Measurements from ENCODE around the gene PHACTR1. TPM values are rescaled to one million over a fixed set of nuclear protein-coding genes. Genes with fewer than 3 reads are reported as not detected.

Gene PHACTR1
- polyA plus RNA-seq, 3 donors = 6.1 to 26.9 (median 7.6) TPM

DNA sequence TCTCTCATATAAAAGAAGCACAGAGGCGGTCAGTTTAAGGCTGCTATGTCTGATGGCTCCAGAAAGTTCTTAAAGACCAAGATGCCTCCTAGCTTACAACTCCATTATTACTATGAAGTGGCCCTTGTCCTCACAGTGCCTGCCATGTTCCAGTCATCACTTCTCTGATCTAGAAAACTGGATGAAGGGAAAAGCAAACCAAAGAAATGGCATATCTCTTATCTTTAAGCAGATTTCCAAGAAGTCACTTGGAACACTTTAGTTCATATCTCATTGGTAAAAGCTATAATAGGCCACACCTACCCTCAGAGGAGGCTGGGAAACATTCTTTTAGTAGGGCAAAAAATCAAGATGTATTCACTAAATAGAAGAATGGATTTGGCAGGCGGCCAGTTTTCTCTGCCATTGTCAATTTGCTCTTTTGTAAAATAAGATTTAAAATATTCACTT, 322.2 kb downstream of the PHACTR1 start:
- TF ChIP-seq, protein P1, sequence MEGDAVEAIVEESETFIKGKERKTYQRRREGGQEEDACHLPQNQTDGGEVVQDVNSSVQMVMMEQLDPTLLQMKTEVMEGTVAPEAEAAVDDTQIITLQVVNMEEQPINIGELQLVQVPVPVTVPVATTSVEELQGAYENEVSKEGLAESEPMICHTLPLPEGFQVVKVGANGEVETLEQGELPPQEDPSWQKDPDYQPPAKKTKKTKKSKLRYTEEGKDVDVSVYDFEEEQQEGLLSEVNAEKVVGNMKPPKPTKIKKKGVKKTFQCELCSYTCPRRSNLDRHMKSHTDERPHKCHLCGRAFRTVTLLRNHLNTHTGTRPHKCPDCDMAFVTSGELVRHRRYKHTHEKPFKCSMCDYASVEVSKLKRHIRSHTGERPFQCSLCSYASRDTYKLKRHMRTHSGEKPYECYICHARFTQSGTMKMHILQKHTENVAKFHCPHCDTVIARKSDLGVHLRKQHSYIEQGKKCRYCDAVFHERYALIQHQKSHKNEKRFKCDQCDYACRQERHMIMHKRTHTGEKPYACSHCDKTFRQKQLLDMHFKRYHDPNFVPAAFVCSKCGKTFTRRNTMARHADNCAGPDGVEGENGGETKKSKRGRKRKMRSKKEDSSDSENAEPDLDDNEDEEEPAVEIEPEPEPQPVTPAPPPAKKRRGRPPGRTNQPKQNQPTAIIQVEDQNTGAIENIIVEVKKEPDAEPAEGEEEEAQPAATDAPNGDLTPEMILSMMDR (IDR thresholded peaks at IDR 0.05) = no peak
- no peaks in the 10 kb centered on the region for H4K20me1 ChIP-seq (ENCODE audit: insufficient read depth, low read length)
- H3K9me3 Mint-ChIP-seq = peaks cover 0 to 3% (median 0%) of the 10 kb centered on the region in 7 donors
- H3K4me3 ChIP-seq (replicated peaks in 1 of 3; ENCODE audit: low read depth in 2 of 3, low read length in 3 of 3) = no peak overlapping the region
- no peaks in the 10 kb centered on the region for H3K27me3 ChIP-seq (ENCODE audit: control insufficient read depth in 2 of 2, insufficient read depth in 2 of 2, low read length in 2 of 2)
- no peaks in the 10 kb centered on the region for H3K36me3 Mint-ChIP-seq
- H3K36me3 ChIP-seq (replicated peaks in 1 of 2; ENCODE audit: control insufficient read depth in 1 of 2, insufficient read depth in 2 of 2, low read length in 2 of 2) = no peaks in the 10 kb centered on the region
- no peak overlapping the region for H2AFZ ChIP-seq (ENCODE audit: insufficient read depth, low read depth, low read length, poor library complexity, severe bottlenecking)
- no peak overlapping the region for H3K4me3 Mint-ChIP-seq
- WGBS (ENCODE audit: insufficient coverage) = no CpG with 5 or more reads among the region's 2 CpGs
- intact Hi-C loops (cut with micrococcal nuclease) = no loop called here
- H3K4me1 Mint-ChIP-seq = peaks cover 9% of the 10 kb centered on the region
- H3K27ac ChIP-seq (ENCODE audit: low read depth in 1 of 2, low read length in 2 of 2) = no peak overlapping the region
- peaks cover 0 to 9% of the 10 kb centered on the region in 2 donors for H3K4me1 ChIP-seq (ENCODE audit: control insufficient read depth in 1 of 2, insufficient read depth in 2 of 2, low read length in 2 of 2)
- no peak overlapping the region for H3K9ac ChIP-seq (ENCODE audit: insufficient read depth, low read length, poor library complexity, severe bottlenecking)
- no peaks in the 10 kb centered on the region for H3K79me2 ChIP-seq (ENCODE audit: insufficient read depth, low read length)
- H3K27ac Mint-ChIP-seq = no peak overlapping the region
- no peak for DNase-seq
- H3K9me3 ChIP-seq (replicated peaks in 1 of 2; ENCODE audit: control insufficient read depth in 1 of 2, insufficient read depth in 1 of 2, low read length in 2 of 2) = no peaks in the 10 kb centered on the region
- H3K4me2 ChIP-seq (replicated peaks; ENCODE audit: extremely low read depth, low read length, poor library complexity, severe bottlenecking) = no peak overlapping the region
- peaks cover 0 to 3% (median 2%) of the 10 kb centered on the region in 3 donors for H3K27me3 Mint-ChIP-seq (ENCODE audit: low read depth in 3 of 3)

DNA sequence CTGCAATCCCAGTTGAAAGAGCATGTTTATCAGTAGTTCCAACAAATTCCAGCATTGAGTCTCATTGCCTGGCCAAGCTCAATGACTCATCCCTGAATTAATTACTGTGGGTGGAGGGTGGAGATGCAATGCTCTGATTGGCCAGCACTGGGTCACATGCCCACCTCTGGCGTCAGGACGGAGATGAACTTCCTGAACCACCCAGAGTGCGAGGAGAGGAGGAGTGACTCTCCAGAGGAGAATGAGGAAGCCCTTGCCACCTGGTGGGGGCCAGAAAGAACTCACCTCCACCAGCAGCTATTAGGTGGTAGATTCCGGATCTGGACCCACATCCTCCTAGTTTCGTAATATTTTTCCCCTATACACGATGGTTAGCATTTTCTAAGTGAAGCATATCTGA, 327.8 kb downstream of the PHACTR1 start:
- Histone ChIP-seq H4K20me1 (ENCODE audit: insufficient read depth, low read length) (no peaks in the 10 kb centered on the region), H3K9ac (ENCODE audit: insufficient read depth, low read length, poor library complexity, severe bottlenecking) (no peak overlapping the region), H3K4me1 (ENCODE audit: control insufficient read depth in 1 of 2, insufficient read depth in 2 of 2, low read length in 2 of 2) (peaks cover 5% of the 10 kb centered on the region in 2 donors), H3K9me3 (replicated peaks in 1 of 2; ENCODE audit: control insufficient read depth in 1 of 2, insufficient read depth in 1 of 2, low read length in 2 of 2) (no peaks in the 10 kb centered on the region), H3K4me2 (replicated peaks; ENCODE audit: extremely low read depth, low read length, poor library complexity, severe bottlenecking) (peak overlapping the region; percentile 42), H2AFZ (ENCODE audit: insufficient read depth, low read depth, low read length, poor library complexity, severe bottlenecking) (no peak overlapping the region), H3K36me3 (replicated peaks in 1 of 2; ENCODE audit: control insufficient read depth in 1 of 2, insufficient read depth in 2 of 2, low read length in 2 of 2) (no peaks in the 10 kb centered on the region), H3K4me3 (replicated peaks in 1 of 3; ENCODE audit: low read depth in 2 of 3, low read length in 3 of 3) (peak overlapping the region in 1 of 3 experiments; percentile 34), H3K27ac (ENCODE audit: low read depth in 1 of 2, low read length in 2 of 2) (no peak overlapping the region), H3K79me2 (ENCODE audit: insufficient read depth, low read length) (no peaks in the 10 kb centered on the region), H3K27me3 (ENCODE audit: control insufficient read depth in 2 of 2, insufficient read depth in 2 of 2, low read length in 2 of 2) (no peaks in the 10 kb centered on the region)
- TF ChIP-seq, protein P1 (IDR thresholded peaks at IDR 0.05) = no peak
- peaks cover 21% of the 10 kb centered on the region for H3K4me1 Mint-ChIP-seq
- H3K9me3 Mint-ChIP-seq = peaks cover 0 to 7% (median 0%) of the 10 kb centered on the region in 7 donors
- H3K36me3 Mint-ChIP-seq = no peaks in the 10 kb centered on the region
- H3K4me3 Mint-ChIP-seq = peak overlapping the region; percentile 18 to 35
- intact Hi-C loops (cut with micrococcal nuclease) = no loop called here
- peak overlapping the region in 3 of 7 donors; percentile 53 to 59 (median 53) for H3K27ac Mint-ChIP-seq
- 0% methylated on average over 1 of the region's 6 CpGs for WGBS (ENCODE audit: insufficient coverage)
- peaks cover 0 to 4% (median 2%) of the 10 kb centered on the region in 3 donors for H3K27me3 Mint-ChIP-seq (ENCODE audit: low read depth in 3 of 3)
- DNase-seq = peak; percentile 51 to 80 (median 53)

All from CD14-positive monocyte (primary cell).